Endothelial cell of umbilical vein (primary cell): ENCODE measurements around the gene OR14A16. TPM values are rescaled to one million over a fixed set of nuclear protein-coding genes. Genes with fewer than 3 reads are reported as not detected.

Experiments
- BruUV-seq: library from RNA; stranded (reverse); fragments of 400-500 nt; replicated peaks from 2 replicates; lab custom pipeline; 2021; lab: Mats Ljungman, UMichigan
- CTCF ChIA-PET: fragments of 300-600, 350-600 bp; sonication (Branson Sonifier 250); formaldehyde crosslinking; loops from one replicate; lab custom pipeline; 2021; ENCODE audit warnings: antibody characterized with exemption, inconsistent platforms; lab: Charles Lee
- POLR2A ChIA-PET: fragments of 300-600, 350-600 bp; sonication (Branson Sonifier 250); formaldehyde crosslinking; loops from one replicate; lab custom pipeline; 2021; ENCODE audit warnings: antibody characterized with exemption, inconsistent platforms; lab: Charles Lee
- DNase-seq: peaks from one replicate; pipeline ENCODE4 v3.0.0-alpha.2; 2011; ENCODE audit warnings: low read depth, low spot score
- FAIRE-seq: peaks from 2 replicates; lab custom pipeline; 2011; peaks lifted over from hg19 to GRCh38; lab: Jason Lieb, UNC
- H2AFZ ChIP-seq: 2 replicates; pipeline ENCODE4 v1.6.0; 2012; ENCODE audit warnings: low read depth, low read length, control low read depth, inconsistent platforms
- H3K27ac ChIP-seq: 2 replicates; pipeline ENCODE4 v1.5.1; 2011; ENCODE audit warnings: low read depth, mild to moderate bottlenecking, control low read depth, low read length, moderate library complexity; ENCODE audit not compliant: insufficient read depth
- H3K27me3 ChIP-seq, 2 experiments: 2 replicates each; pipeline versions ENCODE4 v1.6.0 to v1.6.1; 2011; ENCODE audit warnings: low read length in 2 of 2, mixed read lengths in 1 of 2; ENCODE audit not compliant: control insufficient read depth in 2 of 2, insufficient read depth in 2 of 2
- H3K36me3 ChIP-seq, 2 experiments: 2 replicates in 1 of 2; 3 replicates in 1 of 2; pipeline ENCODE4 v1.5.1; 2011; ENCODE audit warnings: low read length in 2 of 2, mild to moderate bottlenecking in 1 of 2, moderate library complexity in 1 of 2; ENCODE audit not compliant: control insufficient read depth in 2 of 2, insufficient read depth in 2 of 2; ENCODE audit errors: extremely low read depth in 1 of 2
- H3K4me1 ChIP-seq: 3 replicates; pipeline ENCODE4 v1.5.1; 2011; ENCODE audit warnings: mild to moderate bottlenecking, low read length; ENCODE audit not compliant: control insufficient read depth, insufficient read depth; ENCODE audit errors: extremely low read depth
- H3K4me2 ChIP-seq: 2 replicates; pipeline ENCODE4 v1.6.1; 2011; ENCODE audit warnings: low read length, control low read depth, mixed read lengths; ENCODE audit not compliant: insufficient read depth
- H3K4me3 ChIP-seq, 3 experiments: fragments of 200-600 bp in 1 of 3; sonication (generic), shearing (Covaris generic) in 1 of 3; replicated peaks in 1 of 3; 2 replicates each; pipeline ENCODE4 v1.5.1; 2011 to 2016; ENCODE audit warnings: control low read depth in 3 of 3, low read length in 3 of 3, mild to moderate bottlenecking in 2 of 3, inconsistent platforms in 1 of 3, low read depth in 1 of 3, moderate library complexity in 1 of 3; ENCODE audit not compliant: insufficient read depth in 1 of 3
- H3K79me2 ChIP-seq: 2 replicates; pipeline ENCODE4 v1.6.0; 2012; ENCODE audit warnings: low read length, inconsistent platforms; ENCODE audit not compliant: control insufficient read depth, insufficient read depth
- H3K9ac ChIP-seq: replicated peaks from 2 replicates; pipeline ENCODE3; 2011; ENCODE audit warnings: low read length, control low read depth; ENCODE audit not compliant: insufficient read depth; ENCODE audit errors: extremely low read depth
- H3K9me1 ChIP-seq: replicated peaks from 3 replicates; pipeline ENCODE4 v1.6.0; 2011; ENCODE audit warnings: mild to moderate bottlenecking, low read length; ENCODE audit not compliant: control insufficient read depth, insufficient read depth; ENCODE audit errors: extremely low read depth
- H3K9me3 ChIP-seq: replicated peaks from 2 replicates; pipeline ENCODE4 v1.5.1; 2012; ENCODE audit warnings: low read length, inconsistent platforms; ENCODE audit not compliant: control insufficient read depth, insufficient read depth
- H4K20me1 ChIP-seq: replicated peaks from 2 replicates; pipeline ENCODE3; 2011; ENCODE audit warnings: mild to moderate bottlenecking, low read length; ENCODE audit not compliant: control insufficient read depth, insufficient read depth; ENCODE audit errors: extremely low read depth
- EZH2 ChIP-seq: IDR thresholded peaks from 2 replicates; pipeline ENCODE4 v1.6.1; 2012; ENCODE audit warnings: borderline replicate concordance, low read depth, mild to moderate bottlenecking, moderate library complexity, low read length, inconsistent platforms; ENCODE audit not compliant: severe bottlenecking
- FOS ChIP-seq: IDR thresholded peaks from 2 replicates; pipeline ENCODE4 v1.6.1; 2011; ENCODE audit warnings: mild to moderate bottlenecking, low read length, moderate library complexity, borderline replicate concordance; ENCODE audit not compliant: insufficient read depth
- GATA2 ChIP-seq: IDR thresholded peaks from 2 replicates; pipeline ENCODE4 v1.7.0; 2011; ENCODE audit warnings: low read depth, mild to moderate bottlenecking, moderate library complexity, mixed read lengths, low read length; ENCODE audit not compliant: insufficient read length, insufficient read depth
- JUN ChIP-seq: IDR thresholded peaks from 2 replicates; pipeline ENCODE4 v1.6.1; 2011; ENCODE audit warnings: borderline replicate concordance, low read depth; ENCODE audit not compliant: insufficient read length, insufficient read depth
- MYC ChIP-seq: IDR thresholded peaks from one replicate; pipeline ENCODE4 v1.6.1; 2011; ENCODE audit warnings: mild to moderate bottlenecking, low read depth, low read length
- POLR2A ChIP-seq: IDR thresholded peaks from 2 replicates; pipeline ENCODE4 v1.6.1; 2012; ENCODE audit warnings: low read depth, mild to moderate bottlenecking, control low read depth, low read length
- POLR2AphosphoS5 ChIP-seq: IDR thresholded peaks from 2 replicates; pipeline ENCODE4 v1.6.1; 2012; ENCODE audit warnings: low read depth, mild to moderate bottlenecking, control low read depth, low read length, moderate library complexity; ENCODE audit not compliant: insufficient read depth
- dilution Hi-C: fragments of 300-500 bp; cut with MboI; formaldehyde crosslinking; loops from one replicate; pipeline ENCODE4 v1.15.0; 2019; ENCODE audit warnings: low sequenced_read_pairs; ENCODE audit not compliant: extremely low pct_ligation_motif_present
- intact Hi-C: fragments of 100-400 bp; cut with micrococcal nuclease; formaldehyde crosslinking; loops from one replicate; pipeline ENCODE4 v1.10.0; 2022
- polyA plus RNA-seq, 4 experiments: library from polyadenylated mRNA; depleted of rRNA in 3 of 4; stranded (reverse) in 3 of 4; unstranded in 1 of 4; fragments of >200 nt; gene quantifications; 2 replicates each; pipeline versions ENCODE4 v1.2.1 to v1.2.3, GENCODE V29; 2011 to 2012; ENCODE audit warnings: missing spikeins in 1 of 4
- total RNA-seq: library from RNA; stranded (reverse); gene quantifications from 2 replicates; pipeline ENCODE4 v1.2.3, GENCODE V29; 2021
- TF ChIP-seq, protein P1 (sequence below), 2 donors: IDR thresholded peaks; 1 replicate in 1 of 2; 2 replicates in 1 of 2; pipeline ENCODE4 v1.5.1; 2011; ENCODE audit warnings: low read length in 2 of 2, mild to moderate bottlenecking in 2 of 2, moderate library complexity in 2 of 2, control low read depth in 1 of 2, inconsistent platforms in 1 of 2, low read depth in 1 of 2; ENCODE audit not compliant: insufficient read depth in 1 of 2; ENCODE audit errors: extremely low read depth in 1 of 2
- TF ChIP-seq, protein P2 (sequence below): IDR thresholded peaks from 2 replicates; pipeline ENCODE4 v1.6.1; 2011; ENCODE audit not compliant: insufficient read depth, insufficient read length

Gene OR14A16
- total and polyA plus RNA-seq, 2 donors (not counting 3 experiments of a cell fraction or from before 2014, with no cell fraction given): not detected

DNA sequence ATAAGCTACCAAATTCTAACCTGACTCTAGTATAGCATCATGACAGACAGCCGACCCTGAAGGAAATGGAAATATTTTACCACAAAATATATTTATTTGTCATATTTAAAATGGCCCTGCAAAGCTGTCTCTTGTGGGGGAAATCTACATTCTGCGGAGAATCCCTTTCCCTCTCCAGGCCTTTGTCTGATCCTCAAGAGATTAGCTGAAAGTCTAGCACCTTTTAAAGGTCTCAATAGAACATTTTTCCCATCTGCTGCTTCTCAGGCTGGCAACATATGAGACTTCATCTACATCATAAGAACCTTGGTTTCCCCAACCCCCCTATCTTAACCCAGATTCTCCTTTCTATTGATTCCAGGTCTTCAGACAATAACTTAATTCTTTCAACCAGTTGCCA is 19.5 kb upstream of the OR14A16 start:
- ChIA-PET CTCF (no interaction called here), POLR2A (no interaction called here)
- H3K79me2 ChIP-seq: no peaks in the 10 kb centered on the region
- no peak for DNase-seq
- no peaks in the 10 kb centered on the region for H3K36me3 ChIP-seq
- BruUV-seq: no TSS peak
- no peak overlapping the region for H3K27ac ChIP-seq
- no peaks in the 10 kb centered on the region for H3K27me3 ChIP-seq
- no peak overlapping the region for H3K9ac ChIP-seq
- dilution Hi-C loops: no loop called here
- no peak for FAIRE-seq
- no peak overlapping the region for H3K4me2 ChIP-seq
- no peaks in the 10 kb centered on the region for H4K20me1 ChIP-seq
- H3K9me3 ChIP-seq: peaks cover 2% of the 10 kb centered on the region
- no peaks in the 10 kb centered on the region for H3K4me1 ChIP-seq
- no peaks in the 10 kb centered on the region for H3K9me1 ChIP-seq
- intact Hi-C loops: no loop called here
- no peak overlapping the region for H3K4me3 ChIP-seq
- no peak for TF ChIP-seq POLR2AphosphoS5
- TF ChIP-seq, protein P1, sequence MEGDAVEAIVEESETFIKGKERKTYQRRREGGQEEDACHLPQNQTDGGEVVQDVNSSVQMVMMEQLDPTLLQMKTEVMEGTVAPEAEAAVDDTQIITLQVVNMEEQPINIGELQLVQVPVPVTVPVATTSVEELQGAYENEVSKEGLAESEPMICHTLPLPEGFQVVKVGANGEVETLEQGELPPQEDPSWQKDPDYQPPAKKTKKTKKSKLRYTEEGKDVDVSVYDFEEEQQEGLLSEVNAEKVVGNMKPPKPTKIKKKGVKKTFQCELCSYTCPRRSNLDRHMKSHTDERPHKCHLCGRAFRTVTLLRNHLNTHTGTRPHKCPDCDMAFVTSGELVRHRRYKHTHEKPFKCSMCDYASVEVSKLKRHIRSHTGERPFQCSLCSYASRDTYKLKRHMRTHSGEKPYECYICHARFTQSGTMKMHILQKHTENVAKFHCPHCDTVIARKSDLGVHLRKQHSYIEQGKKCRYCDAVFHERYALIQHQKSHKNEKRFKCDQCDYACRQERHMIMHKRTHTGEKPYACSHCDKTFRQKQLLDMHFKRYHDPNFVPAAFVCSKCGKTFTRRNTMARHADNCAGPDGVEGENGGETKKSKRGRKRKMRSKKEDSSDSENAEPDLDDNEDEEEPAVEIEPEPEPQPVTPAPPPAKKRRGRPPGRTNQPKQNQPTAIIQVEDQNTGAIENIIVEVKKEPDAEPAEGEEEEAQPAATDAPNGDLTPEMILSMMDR (IDR thresholded peaks at IDR 0.05; ENCODE audit: extremely low read depth in 1 of 2, insufficient read depth in 1 of 2, low read depth in 1 of 2, low read length in 2 of 2): no peak
- TF ChIP-seq FOS: no peak
- no peak for TF ChIP-seq EZH2
- TF ChIP-seq POLR2A: no peak
- no peak overlapping the region for H2AFZ ChIP-seq

DNA sequence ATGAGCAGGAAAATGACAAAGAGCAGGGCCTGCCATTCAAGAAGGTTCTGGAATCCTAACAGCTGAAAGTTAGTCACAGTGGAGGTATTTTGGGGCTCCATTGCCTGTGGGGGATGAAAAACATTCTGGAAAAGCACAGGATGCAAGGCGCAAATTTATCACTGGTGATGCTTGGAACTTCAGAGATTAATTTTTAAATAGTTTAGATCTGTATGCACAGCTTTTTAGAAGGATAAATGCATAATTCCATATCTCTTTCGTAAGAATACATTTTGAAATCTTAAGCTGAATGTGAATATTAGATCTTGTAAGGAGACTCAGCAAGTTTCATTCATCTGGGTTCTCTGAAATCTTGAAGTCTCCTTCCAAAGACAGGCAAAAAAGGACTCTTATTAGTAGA is 17.9 kb upstream of the OR14A16 start, which contains the start of gene OR11L1:
Gene OR11L1, minus strand, starts transcription at position 101 of the 400 bp plus-strand sequence. Its CDS starts 0 bp downstream, at position 101.
- Histone ChIP-seq H3K4me2 (no peak within 1 kb of the TSS), H3K27me3 (no peaks in the 10 kb centered on the region), H3K4me1 (no peaks in the 10 kb centered on the region), H3K9me3 (peaks cover 4% of the 10 kb centered on the region), H3K4me3 (no peak within 1 kb of the TSS), H3K9me1 (no peaks in the 10 kb centered on the region), H4K20me1 (no peaks in the 10 kb centered on the region), H3K36me3 (no peaks in the 10 kb centered on the region), H3K9ac (no peak within 1 kb of the TSS), H3K79me2 (no peaks in the 10 kb centered on the region), H3K27ac (no peak within 1 kb of the TSS), H2AFZ (no peak within 1 kb of the TSS)
- intact Hi-C loops: no loop called here
- no TSS peak for BruUV-seq
- no peak for FAIRE-seq
- DNase-seq: no peak
- no peak for TF ChIP-seq GATA2
- TF ChIP-seq FOS: no peak
- TF ChIP-seq MYC: no peak
- TF ChIP-seq, protein P2, sequence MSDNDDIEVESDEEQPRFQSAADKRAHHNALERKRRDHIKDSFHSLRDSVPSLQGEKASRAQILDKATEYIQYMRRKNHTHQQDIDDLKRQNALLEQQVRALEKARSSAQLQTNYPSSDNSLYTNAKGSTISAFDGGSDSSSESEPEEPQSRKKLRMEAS: no peak
- no peak for TF ChIP-seq JUN
- TF ChIP-seq, protein P1 (IDR thresholded peaks at IDR 0.05; ENCODE audit: extremely low read depth in 1 of 2, insufficient read depth in 1 of 2, low read depth in 1 of 2, low read length in 2 of 2): no peak
- TF ChIP-seq POLR2A: no peak
- TF ChIP-seq POLR2AphosphoS5: no peak
- no peak for TF ChIP-seq EZH2
- ChIA-PET POLR2A (no interaction called here), CTCF (no interaction called here)
- dilution Hi-C loops: no loop called here
